Skin of body (tissue), 2 donors: ENCODE data around the gene PRRG1. TPM values are rescaled to one million over a fixed set of nuclear protein-coding genes. Genes with fewer than 3 reads are reported as not detected.
"Not testable (repeated sequence)": the region's sequence is repeated elsewhere in the genome, so short reads cannot be mapped to it uniquely, and the experiment has no call there.

Experiments
- DNase-seq: peaks from one replicate; lab custom pipeline; 2025; lab: John Stamatoyannopoulos, UW
- total RNA-seq: library from RNA; depleted of rRNA; stranded (reverse); fragments of >200 nt; gene quantifications from one replicate; pipeline ENCODE4 v1.2.3, GENCODE V29; 2014

The PRRG1 gene
- total RNA-seq: 8.2 TPM

GRCh38 chrX:37349221-37350033 is at the start of gene PRRG1:
Gene PRRG1 (plus strand): TSS chrX:37349364. CDS start chrX:37406250, 56,886 bp downstream.
- DNase-seq: peak; percentile 62

DNA sequence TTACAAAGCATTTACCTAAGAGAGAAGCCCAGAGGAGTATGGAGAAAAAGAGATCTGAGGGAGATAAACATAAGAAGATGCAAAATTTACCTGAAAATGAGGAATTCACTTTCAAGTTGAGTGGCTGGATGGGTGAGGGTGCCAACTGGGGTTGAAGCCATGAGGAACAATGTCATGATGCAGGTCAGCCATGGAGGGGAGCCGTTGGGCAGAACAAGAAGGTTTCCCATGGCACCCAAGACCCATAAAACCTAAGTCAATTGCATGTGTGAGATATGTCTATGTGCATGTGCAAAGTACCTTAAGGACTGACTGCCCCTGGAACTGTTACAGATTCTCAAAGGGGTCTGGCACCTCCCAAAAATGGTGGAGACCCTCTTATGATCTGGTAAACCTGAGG is 46.6 kb upstream of the PRRG1 start:
- DNase-seq: no peak

DNA sequence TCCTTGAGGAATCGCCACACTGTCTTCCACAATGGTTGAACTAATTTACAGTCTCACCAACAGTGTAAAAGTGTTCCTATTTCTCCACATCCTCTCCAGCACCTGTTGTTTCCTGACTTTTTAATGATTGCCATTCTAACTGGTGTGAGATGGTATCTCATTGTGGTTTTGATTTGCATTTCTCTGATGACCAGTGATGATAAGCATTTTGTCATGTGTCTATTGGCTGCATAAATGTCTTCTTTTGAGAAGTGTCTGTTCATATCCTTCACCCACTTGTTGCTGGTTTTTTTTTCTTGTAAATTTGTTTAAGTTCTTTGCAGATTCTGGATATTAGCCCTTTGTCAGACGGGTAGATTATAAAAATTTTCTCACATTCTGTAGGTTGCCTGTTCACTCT is 43.9 kb upstream of the PRRG1 start:
- not testable (repeated sequence) for DNase-seq

DNA sequence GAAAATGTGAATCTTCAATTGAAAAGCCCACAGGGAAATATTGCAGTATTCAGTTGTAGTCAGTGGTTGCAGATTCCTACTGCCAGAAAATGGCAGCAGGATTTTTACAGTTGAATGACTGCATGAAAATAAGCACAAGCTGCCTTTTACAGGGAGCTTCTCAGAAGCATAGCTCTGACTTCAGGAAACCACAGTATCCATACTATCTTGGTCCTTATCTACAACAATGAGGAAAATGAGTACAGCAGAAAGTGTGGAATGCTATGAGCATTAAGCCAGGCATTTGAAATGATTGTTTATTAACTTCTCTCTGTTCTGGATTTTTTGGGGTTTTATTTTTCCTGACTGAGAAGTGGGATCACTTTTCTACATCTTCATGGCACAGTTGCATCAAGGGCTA is 34.6 kb upstream of the PRRG1 start:
- no peak for DNase-seq

GRCh38 chrX:37315511-37316248 is 33.5 kb upstream of the PRRG1 start:
- DNase-seq: no peak

DNA sequence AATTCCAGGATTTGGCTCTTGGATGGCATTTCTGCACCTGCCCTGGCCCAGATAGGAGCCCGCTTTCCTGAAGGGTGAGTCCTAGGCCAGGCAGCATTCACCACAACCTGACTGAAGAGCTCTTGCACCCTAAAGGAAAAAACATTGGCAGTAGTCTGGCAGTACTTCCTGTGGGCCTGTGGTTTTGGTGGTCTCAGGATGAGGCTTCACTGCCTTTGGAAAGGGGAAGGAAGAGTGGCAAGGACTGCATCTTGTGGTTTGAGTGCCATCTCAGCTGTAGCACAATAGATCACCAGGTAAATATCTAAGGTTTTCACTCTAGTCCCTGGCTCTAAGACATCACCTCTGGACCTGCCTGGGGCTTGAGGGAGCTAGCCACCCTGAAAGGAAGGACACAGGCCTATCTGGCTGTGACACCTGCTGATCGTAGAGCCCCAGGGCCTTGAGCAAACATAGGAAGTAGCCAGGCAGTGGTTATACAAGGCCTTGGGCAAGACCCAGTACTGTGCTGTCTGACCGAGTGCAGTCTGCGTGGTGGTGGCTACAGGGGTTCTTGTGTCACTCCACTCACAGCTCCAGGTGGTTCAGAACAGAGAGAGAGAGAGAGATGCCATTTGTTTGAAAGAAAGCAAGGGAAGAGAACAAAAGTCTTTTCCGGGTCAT is 28.5 kb upstream of the PRRG1 start:
- DNase-seq: no peak

- DNase-seq: no peak
Observed at GRCh38 chrX:37330642-37331041, 18.5 kb upstream of the PRRG1 start.

GRCh38 chrX:37331546-37331945 is 17.6 kb upstream of the PRRG1 start:
- DNase-seq: no peak

GRCh38 chrX:37332055-37332454 is 17.1 kb upstream of the PRRG1 start:
- no peak for DNase-seq

- no peak for DNase-seq
Observed at GRCh38 chrX:37332987-37333658, 16.0 kb upstream of the PRRG1 start.

DNA sequence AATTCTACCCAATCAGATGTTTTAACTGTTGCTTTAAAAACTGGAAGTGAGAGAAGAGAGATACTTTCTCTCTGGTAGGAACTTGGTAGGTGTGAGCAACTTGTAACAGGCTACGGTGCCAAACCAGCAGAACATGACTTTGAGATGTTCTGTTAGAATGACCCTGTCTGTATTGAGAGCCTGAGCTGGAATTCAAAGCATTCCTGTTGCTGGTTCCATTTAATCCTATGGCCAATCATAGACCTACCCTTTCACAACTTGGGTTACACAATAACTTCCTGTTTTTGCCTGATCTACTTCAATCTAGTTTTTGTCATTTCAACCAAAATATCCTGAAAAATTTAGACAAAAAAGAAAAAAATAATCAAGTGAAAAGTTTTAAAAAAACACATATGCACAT is 1.7 kb upstream of the PRRG1 start:
- DNase-seq: no peak

- DNase-seq: no peak
Observed at GRCh38 chrX:37348231-37348970, 763 bp upstream of the PRRG1 start.

DNA sequence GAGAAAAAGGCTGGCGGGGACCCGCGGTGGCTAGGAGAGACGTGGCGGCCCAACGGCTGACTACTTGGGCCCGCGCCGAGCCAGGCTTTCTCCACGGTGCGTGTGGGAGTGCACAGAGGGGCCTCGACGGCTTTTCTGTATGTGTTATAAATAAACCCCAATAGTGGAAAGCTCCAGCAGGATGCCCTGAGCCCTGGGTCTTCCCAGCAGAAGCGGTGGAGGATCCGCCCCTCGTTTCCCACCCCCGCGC is 268 bp upstream of the PRRG1 start:
- DNase-seq: no peak

- DNase-seq: no peak
Observed at GRCh38 chrX:37350034-37350365, 836 bp downstream of the PRRG1 start.

DNA sequence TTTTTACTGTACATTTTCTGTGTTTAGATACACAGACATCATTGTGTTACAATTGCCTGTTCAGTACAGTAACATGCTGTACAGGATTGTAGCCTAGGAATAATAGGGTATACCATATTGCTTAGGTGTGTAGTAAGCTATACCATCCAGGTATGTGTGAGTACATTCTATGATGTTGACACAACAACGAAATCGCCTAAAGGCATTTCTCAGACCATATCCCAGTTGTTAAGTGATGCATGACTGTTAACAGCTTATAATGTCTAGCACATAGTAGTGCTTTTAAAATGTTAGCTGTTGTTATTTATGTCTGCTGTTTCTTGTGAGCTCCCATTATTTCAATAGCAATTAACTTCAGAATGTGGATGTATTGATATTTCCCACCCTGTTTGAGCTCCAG is 4.5 kb downstream of the PRRG1 start:
- no peak for DNase-seq

GRCh38 chrX:37357436-37357835 is 8.3 kb downstream of the PRRG1 start:
- DNase-seq: no peak

DNA sequence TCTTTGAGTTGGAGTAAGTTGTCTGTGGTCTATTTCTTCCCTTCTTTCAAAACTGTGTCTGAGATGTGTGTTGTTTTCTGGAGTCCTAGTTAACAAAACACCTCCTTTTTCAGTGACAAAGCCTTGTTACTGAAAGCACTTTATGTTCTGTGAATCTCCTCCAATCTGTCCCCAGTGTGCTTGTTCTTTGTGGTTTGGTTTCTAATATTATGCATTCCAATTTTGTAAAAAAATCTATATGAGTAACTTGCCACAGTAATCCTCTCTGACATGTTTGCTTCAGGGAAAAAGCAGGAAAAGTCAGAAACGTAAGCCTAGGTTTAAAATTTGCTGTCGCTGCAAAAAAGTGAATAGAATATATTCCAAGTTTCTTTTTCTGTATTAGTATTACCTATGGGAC is 12.4 kb downstream of the PRRG1 start:
- DNase-seq: no peak

DNA sequence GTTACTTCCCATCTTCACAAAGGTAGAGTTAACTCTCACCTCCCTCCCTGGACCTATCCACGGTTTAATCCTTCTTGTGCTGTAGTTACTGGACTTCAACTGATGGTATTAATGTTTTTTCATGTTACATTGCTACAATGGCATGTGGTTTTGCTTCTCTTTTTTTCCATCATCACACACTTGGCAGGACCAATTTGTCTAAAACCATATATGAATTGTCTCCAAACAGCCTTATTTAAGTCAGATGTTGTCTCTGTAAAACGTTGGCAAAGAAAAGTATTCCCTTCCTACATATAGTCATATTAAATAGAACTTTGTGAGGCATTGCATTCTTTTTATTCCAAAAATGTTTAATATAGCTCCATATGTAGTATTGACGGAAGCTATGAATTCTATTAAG is 15.5 kb downstream of the PRRG1 start:
- DNase-seq: peak; percentile 46

DNA sequence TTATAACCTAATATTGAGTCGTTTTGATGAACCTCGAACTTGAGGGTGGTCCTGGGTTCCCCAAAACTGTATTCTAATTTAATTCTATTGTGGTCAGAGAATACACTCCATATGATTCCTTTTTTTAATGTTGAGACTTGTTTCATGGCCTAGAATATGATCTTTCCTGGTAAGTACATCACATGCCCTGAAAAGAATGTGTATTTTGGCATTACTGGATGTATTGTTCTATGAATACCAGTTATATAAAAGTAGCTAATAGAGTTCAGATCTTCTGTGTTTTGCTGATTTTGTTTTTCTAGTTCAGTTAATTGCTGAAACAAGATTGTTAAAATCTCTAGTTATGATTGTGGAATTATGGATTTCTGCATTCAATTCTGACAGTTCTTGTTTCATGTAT is 18.8 kb downstream of the PRRG1 start:
- DNase-seq: no peak

- no peak for DNase-seq
Observed at GRCh38 chrX:37370499-37371141, 21.5 kb downstream of the PRRG1 start.

GRCh38 chrX:37371578-37371991 is 22.4 kb downstream of the PRRG1 start:
- DNase-seq: no peak
